NT2/D1 (cell line): ENCODE measurements around the gene RTL5.

Source experiments
- YY1 ChIP-seq: IDR thresholded peaks from 2 replicates; pipeline ENCODE4 v1.6.1; 2011; ENCODE audit not compliant: insufficient read length, insufficient read depth
- ZNF274 ChIP-seq: IDR thresholded peaks from 2 replicates; pipeline ENCODE4 v1.6.1; 2011; ENCODE audit warnings: mild to moderate bottlenecking, low read depth, low read length

DNA sequence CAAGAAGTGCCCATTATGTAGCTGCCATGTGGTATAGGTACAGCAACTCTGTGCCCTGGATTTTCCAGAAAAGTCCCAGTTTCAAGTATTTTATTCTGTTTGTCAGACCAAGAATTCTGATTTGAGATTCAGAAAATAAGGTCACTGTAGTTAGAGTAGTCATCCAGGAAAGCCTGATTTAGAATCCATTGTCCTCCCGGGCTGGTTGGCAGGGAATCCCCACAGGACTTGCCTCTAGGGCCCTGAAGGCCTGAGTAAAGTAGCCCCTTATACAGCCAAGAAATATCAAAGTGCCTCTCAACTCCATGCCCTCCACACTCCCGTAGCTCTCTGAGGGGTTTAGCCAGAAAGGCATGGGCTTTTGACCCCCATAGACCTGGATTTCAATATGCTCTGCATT, 36.3 kb downstream of the RTL5 start:
- no peak for TF ChIP-seq YY1
- no peak for TF ChIP-seq ZNF274
